ENCODE results near the gene NRG4.

The NRG4 gene

DNA sequence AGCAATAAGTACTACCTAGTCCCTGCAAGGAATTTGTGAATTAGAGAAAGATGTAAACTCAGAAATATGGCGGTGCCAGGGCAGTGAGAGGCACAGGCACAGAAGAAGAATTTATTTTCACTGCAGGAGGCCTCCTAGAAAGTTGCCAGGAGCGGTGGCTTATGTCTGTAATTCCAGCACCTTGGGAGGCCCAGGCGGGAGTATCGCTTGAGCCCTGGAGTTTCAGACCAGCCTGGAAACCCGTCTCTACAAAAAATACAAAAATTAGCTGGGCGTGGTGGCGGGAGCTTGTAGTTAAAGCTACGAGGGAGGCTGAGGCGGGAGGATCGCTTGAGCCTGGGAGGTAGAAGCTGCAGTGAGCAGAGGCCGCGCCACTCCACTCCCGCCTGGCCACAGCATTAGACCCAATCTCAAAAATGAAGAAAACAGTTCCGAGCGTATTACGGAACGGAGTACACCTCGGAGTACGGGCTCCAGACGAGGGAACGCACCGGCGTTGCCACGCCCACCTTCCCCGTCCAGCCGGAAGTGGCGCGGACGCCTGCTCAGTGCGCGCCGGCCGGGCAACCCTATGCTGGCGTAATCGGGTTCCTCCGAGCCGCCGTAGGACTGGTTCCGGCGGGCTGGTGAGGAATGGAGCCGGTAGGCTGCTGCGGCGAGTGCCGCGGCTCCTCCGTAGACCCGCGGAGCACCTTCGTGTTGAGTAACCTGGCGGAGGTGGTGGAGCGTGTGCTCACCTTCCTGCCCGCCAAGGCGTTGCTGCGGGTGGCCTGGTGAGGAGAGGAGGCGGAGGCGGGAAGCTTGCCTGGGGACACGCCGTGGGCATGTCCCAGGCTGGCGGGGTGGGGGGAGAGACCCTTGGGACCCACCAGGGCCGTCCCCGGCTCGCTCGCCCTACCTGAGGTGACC lies 108.6 kb downstream of the NRG4 start, which contains the start of gene FBXO22 (continued):
- TF ChIP-seq, protein P1, sequence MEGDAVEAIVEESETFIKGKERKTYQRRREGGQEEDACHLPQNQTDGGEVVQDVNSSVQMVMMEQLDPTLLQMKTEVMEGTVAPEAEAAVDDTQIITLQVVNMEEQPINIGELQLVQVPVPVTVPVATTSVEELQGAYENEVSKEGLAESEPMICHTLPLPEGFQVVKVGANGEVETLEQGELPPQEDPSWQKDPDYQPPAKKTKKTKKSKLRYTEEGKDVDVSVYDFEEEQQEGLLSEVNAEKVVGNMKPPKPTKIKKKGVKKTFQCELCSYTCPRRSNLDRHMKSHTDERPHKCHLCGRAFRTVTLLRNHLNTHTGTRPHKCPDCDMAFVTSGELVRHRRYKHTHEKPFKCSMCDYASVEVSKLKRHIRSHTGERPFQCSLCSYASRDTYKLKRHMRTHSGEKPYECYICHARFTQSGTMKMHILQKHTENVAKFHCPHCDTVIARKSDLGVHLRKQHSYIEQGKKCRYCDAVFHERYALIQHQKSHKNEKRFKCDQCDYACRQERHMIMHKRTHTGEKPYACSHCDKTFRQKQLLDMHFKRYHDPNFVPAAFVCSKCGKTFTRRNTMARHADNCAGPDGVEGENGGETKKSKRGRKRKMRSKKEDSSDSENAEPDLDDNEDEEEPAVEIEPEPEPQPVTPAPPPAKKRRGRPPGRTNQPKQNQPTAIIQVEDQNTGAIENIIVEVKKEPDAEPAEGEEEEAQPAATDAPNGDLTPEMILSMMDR (tag by site-specific recombination; IDR thresholded peaks at IDR 0.05): no peak
- peak; percentile 80 for TF ChIP-seq KLF1 (tag by site-specific recombination; IDR thresholded peaks at IDR 0.05)
- TF ChIP-seq KLF10 (tag by site-specific recombination; IDR thresholded peaks at IDR 0.05): peak; percentile 91
- TF ChIP-seq ZNF2 (tag by site-specific recombination; IDR thresholded peaks at IDR 0.05): peak; percentile 80
- TF ChIP-seq, protein P2, sequence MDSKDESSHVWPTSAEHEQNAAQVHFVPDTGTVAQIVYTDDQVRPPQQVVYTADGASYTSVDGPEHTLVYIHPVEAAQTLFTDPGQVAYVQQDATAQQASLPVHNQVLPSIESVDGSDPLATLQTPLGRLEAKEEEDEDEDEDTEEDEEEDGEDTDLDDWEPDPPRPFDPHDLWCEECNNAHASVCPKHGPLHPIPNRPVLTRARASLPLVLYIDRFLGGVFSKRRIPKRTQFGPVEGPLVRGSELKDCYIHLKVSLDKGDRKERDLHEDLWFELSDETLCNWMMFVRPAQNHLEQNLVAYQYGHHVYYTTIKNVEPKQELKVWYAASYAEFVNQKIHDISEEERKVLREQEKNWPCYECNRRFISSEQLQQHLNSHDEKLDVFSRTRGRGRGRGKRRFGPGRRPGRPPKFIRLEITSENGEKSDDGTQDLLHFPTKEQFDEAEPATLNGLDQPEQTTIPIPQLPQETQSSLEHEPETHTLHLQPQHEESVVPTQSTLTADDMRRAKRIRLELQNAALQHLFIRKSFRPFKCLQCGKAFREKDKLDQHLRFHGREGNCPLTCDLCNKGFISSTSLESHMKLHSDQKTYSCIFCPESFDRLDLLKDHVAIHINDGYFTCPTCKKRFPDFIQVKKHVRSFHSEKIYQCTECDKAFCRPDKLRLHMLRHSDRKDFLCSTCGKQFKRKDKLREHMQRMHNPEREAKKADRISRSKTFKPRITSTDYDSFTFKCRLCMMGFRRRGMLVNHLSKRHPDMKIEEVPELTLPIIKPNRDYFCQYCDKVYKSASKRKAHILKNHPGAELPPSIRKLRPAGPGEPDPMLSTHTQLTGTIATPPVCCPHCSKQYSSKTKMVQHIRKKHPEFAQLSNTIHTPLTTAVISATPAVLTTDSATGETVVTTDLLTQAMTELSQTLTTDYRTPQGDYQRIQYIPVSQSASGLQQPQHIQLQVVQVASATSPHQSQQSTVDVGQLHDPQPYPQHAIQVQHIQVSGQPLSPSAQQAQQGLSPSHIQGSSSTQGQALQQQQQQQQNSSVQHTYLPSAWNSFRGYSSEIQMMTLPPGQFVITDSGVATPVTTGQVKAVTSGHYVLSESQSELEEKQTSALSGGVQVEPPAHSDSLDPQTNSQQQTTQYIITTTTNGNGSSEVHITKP (tag by site-specific recombination; IDR thresholded peaks at IDR 0.05): peak; percentile 69
- TF ChIP-seq, protein P3, sequence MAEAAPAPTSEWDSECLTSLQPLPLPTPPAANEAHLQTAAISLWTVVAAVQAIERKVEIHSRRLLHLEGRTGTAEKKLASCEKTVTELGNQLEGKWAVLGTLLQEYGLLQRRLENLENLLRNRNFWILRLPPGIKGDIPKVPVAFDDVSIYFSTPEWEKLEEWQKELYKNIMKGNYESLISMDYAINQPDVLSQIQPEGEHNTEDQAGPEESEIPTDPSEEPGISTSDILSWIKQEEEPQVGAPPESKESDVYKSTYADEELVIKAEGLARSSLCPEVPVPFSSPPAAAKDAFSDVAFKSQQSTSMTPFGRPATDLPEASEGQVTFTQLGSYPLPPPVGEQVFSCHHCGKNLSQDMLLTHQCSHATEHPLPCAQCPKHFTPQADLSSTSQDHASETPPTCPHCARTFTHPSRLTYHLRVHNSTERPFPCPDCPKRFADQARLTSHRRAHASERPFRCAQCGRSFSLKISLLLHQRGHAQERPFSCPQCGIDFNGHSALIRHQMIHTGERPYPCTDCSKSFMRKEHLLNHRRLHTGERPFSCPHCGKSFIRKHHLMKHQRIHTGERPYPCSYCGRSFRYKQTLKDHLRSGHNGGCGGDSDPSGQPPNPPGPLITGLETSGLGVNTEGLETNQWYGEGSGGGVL (tag by site-specific recombination; IDR thresholded peaks at IDR 0.05): peak; percentile 7
- TF ChIP-seq ZNF837 (tag by site-specific recombination; IDR thresholded peaks at IDR 0.05): no peak
- TF ChIP-seq, protein P4, sequence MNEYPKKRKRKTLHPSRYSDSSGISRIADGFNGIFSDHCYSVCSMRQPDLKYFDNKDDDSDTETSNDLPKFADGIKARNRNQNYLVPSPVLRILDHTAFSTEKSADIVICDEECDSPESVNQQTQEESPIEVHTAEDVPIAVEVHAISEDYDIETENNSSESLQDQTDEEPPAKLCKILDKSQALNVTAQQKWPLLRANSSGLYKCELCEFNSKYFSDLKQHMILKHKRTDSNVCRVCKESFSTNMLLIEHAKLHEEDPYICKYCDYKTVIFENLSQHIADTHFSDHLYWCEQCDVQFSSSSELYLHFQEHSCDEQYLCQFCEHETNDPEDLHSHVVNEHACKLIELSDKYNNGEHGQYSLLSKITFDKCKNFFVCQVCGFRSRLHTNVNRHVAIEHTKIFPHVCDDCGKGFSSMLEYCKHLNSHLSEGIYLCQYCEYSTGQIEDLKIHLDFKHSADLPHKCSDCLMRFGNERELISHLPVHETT (tag by site-specific recombination; IDR thresholded peaks at IDR 0.05): peak; percentile 77
- peak; percentile 100 for TF ChIP-seq ZNF121 (tag by site-specific recombination; IDR thresholded peaks at IDR 0.05)
- TF ChIP-seq ZNF221 (tag by site-specific recombination; IDR thresholded peaks at IDR 0.05; ENCODE audit: borderline replicate concordance): no peak
- TF ChIP-seq ZNF529 (tag by site-specific recombination; IDR thresholded peaks at IDR 0.05; ENCODE audit: insufficient replicate concordance): no peak
- TF ChIP-seq MEIS1 (CRISPR knock-in tag; IDR thresholded peaks at IDR 0.05; ENCODE audit: borderline replicate concordance): no peak; the same call in 1 of the 2 replicates
- TF ChIP-seq ZNF558 (tag by site-specific recombination; IDR thresholded peaks at IDR 0.05): peak; percentile 39; the same call in 1 of the 2 replicates
- TF ChIP-seq, protein P5, sequence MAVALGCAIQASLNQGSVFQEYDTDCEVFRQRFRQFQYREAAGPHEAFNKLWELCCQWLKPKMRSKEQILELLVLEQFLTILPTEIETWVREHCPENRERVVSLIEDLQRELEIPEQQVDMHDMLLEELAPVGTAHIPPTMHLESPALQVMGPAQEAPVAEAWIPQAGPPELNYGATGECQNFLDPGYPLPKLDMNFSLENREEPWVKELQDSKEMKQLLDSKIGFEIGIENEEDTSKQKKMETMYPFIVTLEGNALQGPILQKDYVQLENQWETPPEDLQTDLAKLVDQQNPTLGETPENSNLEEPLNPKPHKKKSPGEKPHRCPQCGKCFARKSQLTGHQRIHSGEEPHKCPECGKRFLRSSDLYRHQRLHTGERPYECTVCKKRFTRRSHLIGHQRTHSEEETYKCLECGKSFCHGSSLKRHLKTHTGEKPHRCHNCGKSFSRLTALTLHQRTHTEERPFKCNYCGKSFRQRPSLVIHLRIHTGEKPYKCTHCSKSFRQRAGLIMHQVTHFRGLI (tag by site-specific recombination; IDR thresholded peaks at IDR 0.05): peak; percentile 93
- no peak for TF ChIP-seq ZNF48 (tag by site-specific recombination; IDR thresholded peaks at IDR 0.05)
- no peak for TF ChIP-seq ZNF211 (tag by site-specific recombination; IDR thresholded peaks at IDR 0.05; ENCODE audit: low read depth)
- peak; percentile 91 for TF ChIP-seq ZNF335 (tag by site-specific recombination; conservative IDR thresholded peaks at IDR 0.05)
- peak; percentile 54 for TF ChIP-seq ZNF24 (tag by site-specific recombination; IDR thresholded peaks at IDR 0.05)
- TF ChIP-seq ZNF76 (tag by site-specific recombination; IDR thresholded peaks at IDR 0.05; ENCODE audit: borderline replicate concordance, low read depth): peak; percentile 58
- peak; percentile 11; the same call in 1 of the 2 replicates for TF ChIP-seq ZNF623 (tag by site-specific recombination; IDR thresholded peaks at IDR 0.05)
- TF ChIP-seq, protein P6, sequence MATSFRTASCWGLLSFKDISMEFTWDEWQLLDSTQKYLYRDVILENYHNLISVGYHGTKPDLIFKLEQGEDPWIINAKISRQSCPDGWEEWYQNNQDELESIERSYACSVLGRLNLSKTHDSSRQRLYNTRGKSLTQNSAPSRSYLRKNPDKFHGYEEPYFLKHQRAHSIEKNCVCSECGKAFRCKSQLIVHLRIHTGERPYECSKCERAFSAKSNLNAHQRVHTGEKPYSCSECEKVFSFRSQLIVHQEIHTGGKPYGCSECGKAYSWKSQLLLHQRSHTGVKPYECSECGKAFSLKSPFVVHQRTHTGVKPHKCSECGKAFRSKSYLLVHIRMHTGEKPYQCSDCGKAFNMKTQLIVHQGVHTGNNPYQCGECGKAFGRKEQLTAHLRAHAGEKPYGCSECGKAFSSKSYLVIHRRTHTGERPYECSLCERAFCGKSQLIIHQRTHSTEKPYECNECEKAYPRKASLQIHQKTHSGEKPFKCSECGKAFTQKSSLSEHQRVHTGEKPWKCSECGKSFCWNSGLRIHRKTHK (tag by site-specific recombination; IDR thresholded peaks at IDR 0.05): no peak
- peak; percentile 83 for TF ChIP-seq SP3 (tag by site-specific recombination; IDR thresholded peaks at IDR 0.05)
- peak; percentile 68 for TF ChIP-seq EGR2 (tag by site-specific recombination; IDR thresholded peaks at IDR 0.05; ENCODE audit: low read depth)
- TF ChIP-seq, protein P7, sequence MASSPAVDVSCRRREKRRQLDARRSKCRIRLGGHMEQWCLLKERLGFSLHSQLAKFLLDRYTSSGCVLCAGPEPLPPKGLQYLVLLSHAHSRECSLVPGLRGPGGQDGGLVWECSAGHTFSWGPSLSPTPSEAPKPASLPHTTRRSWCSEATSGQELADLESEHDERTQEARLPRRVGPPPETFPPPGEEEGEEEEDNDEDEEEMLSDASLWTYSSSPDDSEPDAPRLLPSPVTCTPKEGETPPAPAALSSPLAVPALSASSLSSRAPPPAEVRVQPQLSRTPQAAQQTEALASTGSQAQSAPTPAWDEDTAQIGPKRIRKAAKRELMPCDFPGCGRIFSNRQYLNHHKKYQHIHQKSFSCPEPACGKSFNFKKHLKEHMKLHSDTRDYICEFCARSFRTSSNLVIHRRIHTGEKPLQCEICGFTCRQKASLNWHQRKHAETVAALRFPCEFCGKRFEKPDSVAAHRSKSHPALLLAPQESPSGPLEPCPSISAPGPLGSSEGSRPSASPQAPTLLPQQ (tag by site-specific recombination; IDR thresholded peaks at IDR 0.05): peak; percentile 89
- no peak for TF ChIP-seq ZNF654 (tag by site-specific recombination; IDR thresholded peaks at IDR 0.05; ENCODE audit: low read depth)
